Right ventricle myocardium inferior (tissue), 1 donor: ENCODE data around the gene TMEM11. TPM values are rescaled to one million over a fixed set of nuclear protein-coding genes. Genes with fewer than 3 reads are reported as not detected.

ENCODE experiments used
- ATAC-seq: fragments of 200-7000 bp; cut with Tn5 transposase; one replicate; pipeline ENCODE4 v1.9.1; 2020; ENCODE audit warnings: mild to moderate bottlenecking, moderate library complexity
- DNase-seq: peaks from one replicate; pipeline ENCODE4 v3.0.0; 2021; ENCODE audit errors: missing footprints
- intact Hi-C: fragments of 100-400 bp; cut with DNase I; formaldehyde crosslinking; loops from one replicate; pipeline ENCODE4 v1.11.0; 2022
- total RNA-seq: library from RNA; stranded (reverse); fragmentation: NEBNext Ultra II Directional; extraction: Animal tissue kit (Norgen Biotek cat#: 25700); gene quantifications from one replicate; pipeline ENCODE4 v1.2.1, GENCODE V29; 2021
- donor health status: DM: no; HTN: yes; CAD: no; lungs with severe emphysema.

The TMEM11 gene
- total RNA-seq, 1 donor from 2014 or later, result 35.3 TPM

- DNase-seq (no peak), ATAC-seq (no peak)
- intact Hi-C loops, result loop anchor here (2.0 kb wide), 3 partner anchors 37 to 89 kb away; partner anchors contain the start of genes DHRS7B and NATD1
These were observed 2.0 kb upstream of the TMEM11 start for GRCh38 chr17:21215935-21216334.

- intact Hi-C loops, result loop anchor here (2.0 to 5.0 kb wide), 4 partner anchors 38 to 173 kb away; partner anchors contain the start of genes DHRS7B, NATD1 and USP22
- DNase-seq (no peak), ATAC-seq (peak; percentile 6)
These were observed 998 bp upstream of the TMEM11 start for GRCh38 chr17:21214777-21215541.

GRCh38 chr17:21213638-21214014, 335 bp downstream of the TMEM11 start:
- intact Hi-C loops, result loop anchor here (2.0 to 5.0 kb wide), 4 partner anchors 39 to 171 kb away; partner anchors contain the start of genes DHRS7B, NATD1 and USP22
- ATAC-seq, result peak; percentile 8
- no peak for DNase-seq

- DNase-seq, result no peak
- intact Hi-C loops, result loop anchor here (5.0 kb wide), 1 partner anchor 171 kb away; the partner anchor contains the start of gene USP22
- ATAC-seq, result no peak
These were observed 929 bp downstream of the TMEM11 start for GRCh38 chr17:21212826-21213637.

- no peak for ATAC-seq
- intact Hi-C loops, result loop anchor here (5.0 kb wide), 1 partner anchor 170 kb away; the partner anchor contains the start of gene USP22
- no peak for DNase-seq
These were observed 2.0 kb downstream of the TMEM11 start for GRCh38 chr17:21211825-21212479.

- DNase-seq (no peak), ATAC-seq (no peak)
- intact Hi-C loops, result loop anchor here (5.0 kb wide), 1 partner anchor 168 kb away; the partner anchor contains the start of gene USP22
These were observed 3.4 kb downstream of the TMEM11 start for GRCh38 chr17:21210411-21211076.

- intact Hi-C loops, result loop anchor here (5.0 kb wide), 1 partner anchor 167 kb away; the partner anchor contains the start of gene USP22
- ATAC-seq, result peak; percentile 35
- DNase-seq, result no peak
These were observed 4.3 kb downstream of the TMEM11 start for GRCh38 chr17:21209511-21210175.

GRCh38 chr17:21208352-21208751, 5.6 kb downstream of the TMEM11 start:
- intact Hi-C loops, result no loop called here
- ATAC-seq, result no peak
- DNase-seq, result no peak

- ATAC-seq (no peak), DNase-seq (no peak)
- intact Hi-C loops, result no loop called here
These were observed 9.0 kb downstream of the TMEM11 start for GRCh38 chr17:21204935-21205334.

GRCh38 chr17:21202512-21202911, 11.4 kb downstream of the TMEM11 start:
- DNase-seq (no peak), ATAC-seq (no peak)
- intact Hi-C loops, result no loop called here

- no peak for ATAC-seq
- no peak for DNase-seq
- intact Hi-C loops, result no loop called here
These were observed 12.1 kb downstream of the TMEM11 start for GRCh38 chr17:21201874-21202273.

GRCh38 chr17:21201298-21201595, 12.7 kb downstream of the TMEM11 start:
- peak; percentile 27 for ATAC-seq
- DNase-seq, result no peak
- intact Hi-C loops, result no loop called here

- intact Hi-C loops, result no loop called here
- no peak for DNase-seq
- no peak for ATAC-seq
These were observed 13.2 kb downstream of the TMEM11 start for GRCh38 chr17:21200590-21201297.

- DNase-seq (no peak), ATAC-seq (no peak)
- intact Hi-C loops, result no loop called here
These were observed 14.1 kb downstream of the TMEM11 start for GRCh38 chr17:21199856-21200255.

GRCh38 chr17:21199311-21199710, 14.7 kb downstream of the TMEM11 start:
- no peak for DNase-seq
- intact Hi-C loops, result no loop called here

GRCh38 chr17:21198411-21198810, 15.6 kb downstream of the TMEM11 start:
- intact Hi-C loops, result no loop called here
- no peak for DNase-seq
- ATAC-seq, result no peak

More at GRCh38 chr17:21199311-21199710, 14.7 kb downstream of the TMEM11 start:
- ATAC-seq, result no peak

- intact Hi-C loops, result no loop called here
- DNase-seq (no peak), ATAC-seq (no peak)
These were observed 17.8 kb downstream of the TMEM11 start for GRCh38 chr17:21196126-21196525.

GRCh38 chr17:21194703-21195102, 19.3 kb downstream of the TMEM11 start:
- ATAC-seq, result peak; percentile 74
- intact Hi-C loops, result no loop called here
- DNase-seq, result no peak
